ENCODE data around the gene PCSK5. TPM values are rescaled to one million over a fixed set of nuclear protein-coding genes. Genes with fewer than 3 reads are reported as not detected.
"Not testable (repeated sequence)": the region's sequence is repeated elsewhere in the genome, so short reads cannot be mapped to it uniquely, and the experiment has no call there.

The PCSK5 gene
- total and polyA plus RNA-seq, 2 of the 8 experiments (the other 6 are each of a cell fraction or from before 2014, with no cell fraction given) = 5.5 to 10.7 TPM

GRCh38 chr9:76307047-76307446, 416.6 kb downstream of the PCSK5 start:
- H2BK5ac ChIP-seq (ENCODE audit: low read depth, low read length); H3K9me3 ChIP-seq (ENCODE audit: insufficient read depth in 2 of 2, low read depth in 1 of 2, low read length in 1 of 2): not testable (repeated sequence)
- CTCF ChIA-PET (ENCODE audit: partially characterized antibody) = interaction anchor here (0.6 to 1.8 kb wide), 26 partner anchors 8 to 1122 kb away, joined by 3 to 11 read pairs (median 4); no protein-coding TSS in a partner anchor

More at GRCh38 chr9:76307047-76307446, 416.6 kb downstream of the PCSK5 start:
- 15% methylated on average over 6 of the region's 7 CpGs; no CpG with 5 or more reads in 1 of the 2 experiments for WGBS, 2 experiments (ENCODE audit: extremely low coverage in 1 of 2, insufficient coverage in 1 of 2, insufficient read length in 1 of 2, insufficient replicate concordance in 2 of 2, low coverage in 1 of 2, low lambda C conversion rate in 2 of 2, missing lambda C conversion rate in 1 of 2)
- H3K4ac ChIP-seq (replicated peaks; ENCODE audit: insufficient read length, low read depth, low read length); H3K23ac ChIP-seq (ENCODE audit: insufficient read length); H4K8ac ChIP-seq (ENCODE audit: extremely low read depth, insufficient read depth, low read length); H3K9ac ChIP-seq (replicated peaks in 1 of 4; ENCODE audit: extremely low read depth in 1 of 4, low read depth in 3 of 4, low read length in 3 of 4); H3K56ac ChIP-seq (replicated peaks; ENCODE audit: insufficient read length, low read depth, low read length); H3K27me3 ChIP-seq (replicated peaks in 1 of 4; ENCODE audit: control insufficient read depth in 3 of 4, extremely low read depth in 1 of 4, insufficient read depth in 3 of 4, low read length in 3 of 4); H3K23me2 ChIP-seq (ENCODE audit: low read depth, low read length); H3K27ac ChIP-seq (ENCODE audit: low read depth, low read length); H3K18ac ChIP-seq (ENCODE audit: extremely low read depth, low read length); H3K14ac ChIP-seq (ENCODE audit: insufficient read length); H3K4me1 ChIP-seq (replicated peaks in 1 of 4; ENCODE audit: control insufficient read depth in 3 of 4, insufficient read depth in 4 of 4, low read length in 3 of 4); H2BK20ac ChIP-seq (ENCODE audit: low read length); H3K79me2 ChIP-seq (ENCODE audit: control insufficient read depth in 1 of 2, insufficient read depth in 2 of 2, low read length in 2 of 2); H2BK12ac ChIP-seq (ENCODE audit: low read depth, low read length); H3K4me2 ChIP-seq (ENCODE audit: insufficient read depth in 1 of 2, low read depth in 2 of 2, low read length in 2 of 2); H4K91ac ChIP-seq (replicated peaks; ENCODE audit: insufficient read length, low read length); H4K5ac ChIP-seq (ENCODE audit: insufficient read length, low read depth, low read length); H4K20me1 ChIP-seq (replicated peaks in 1 of 2; ENCODE audit: control insufficient read depth in 1 of 2, insufficient read depth in 2 of 2, low read length in 2 of 2); H3K4me3 ChIP-seq (ENCODE audit: extremely low read depth in 1 of 4, insufficient read depth in 2 of 4, low read depth in 3 of 4, low read length in 4 of 4); H2BK15ac ChIP-seq (ENCODE audit: low read length); H2AK5ac ChIP-seq (ENCODE audit: low read depth, low read length); POLR2A ChIA-PET (ENCODE audit: partially characterized antibody); H2BK120ac ChIP-seq (replicated peaks; ENCODE audit: low read depth, low read length); H3K36me3 ChIP-seq (ENCODE audit: control insufficient read depth in 2 of 4, insufficient read depth in 4 of 4, low read length in 3 of 4); H3K79me1 ChIP-seq (ENCODE audit: low read depth, low read length): not testable (repeated sequence)
- TF ChIP-seq RAD21 (IDR thresholded peaks at IDR 0.05 in 1 of 2, conservative IDR thresholded peaks at IDR 0.05 in 1 of 2; ENCODE audit: low read depth in 2 of 2, low read length in 2 of 2) = peak; percentile 71 to 78
- TF ChIP-seq CTCF (IDR thresholded peaks at IDR 0.05; ENCODE audit: control extremely low read depth in 1 of 3, insufficient read depth in 1 of 3, low read depth in 1 of 3, low read length in 3 of 3) = peak; percentile 43 to 61 (median 58)
- 0 out of 2 replicates have a peak, but pooled peaks have one; percentile 9 for TF ChIP-seq YY1 (IDR thresholded peaks at IDR 0.05; ENCODE audit: low read depth, low read length)
- DNase-seq (ENCODE audit: low read depth in 1 of 2, low spot score in 2 of 2) (peak in 1 of 2 experiments; percentile 15), FAIRE-seq (peak; percentile 71)
- H2AFZ ChIP-seq (ENCODE audit: low read length) = peak overlapping the region; percentile 63
